Right lobe of liver (tissue), 6 donors: ENCODE data around the gene EXOC3L2. TPM values are rescaled to one million over a fixed set of nuclear protein-coding genes. Genes with fewer than 3 reads are reported as not detected.

Experiments used
- ATAC-seq, 4 donors: fragments of 200-7000 bp; cut with Tn5 transposase; one replicate each; pipeline ENCODE4 v1.9.1; 2020; ENCODE audit warnings: mild to moderate bottlenecking in 4 of 4, moderate library complexity in 4 of 4
- DNase-seq, 3 donors: peaks; one replicate each; pipeline ENCODE4 v3.0.0-alpha.2; 2020
- H3K27ac ChIP-seq, 3 donors: fragments of 200-600 bp; one replicate each; pipeline ENCODE4 v1.8.0; 2022
- H3K27me3 ChIP-seq, 2 donors: fragments of 200-600 bp; one replicate each; pipeline ENCODE4 v1.8.0; 2022
- H3K36me3 ChIP-seq, 4 donors: fragments of 200-600 bp; sonication (generic) in 1 of 4; one replicate each; pipeline versions ENCODE4 v1.5.1 to v1.8.0; 2017 to 2022; ENCODE audit warnings: control low read depth in 1 of 4
- H3K4me1 ChIP-seq, 4 donors: fragments of 200-600 bp; sonication (generic) in 1 of 4; one replicate each; pipeline versions ENCODE4 v1.5.1 to v1.8.0; 2017 to 2022; ENCODE audit warnings: control low read depth in 1 of 4
- H3K4me3 ChIP-seq, 3 donors: fragments of 200-600 bp; one replicate each; pipeline ENCODE4 v1.8.0; 2022
- H3K9me3 ChIP-seq, 4 donors: fragments of 200-600 bp; sonication (generic) in 1 of 4; one replicate each; pipeline versions ENCODE4 v1.5.1 to v1.8.0; 2017 to 2022; ENCODE audit warnings: control low read depth in 1 of 4
- POLR2A ChIP-seq: fragments of 450-650 bp; IDR thresholded peaks from one replicate; pipeline ENCODE4 v1.6.1; 2017; ENCODE audit warnings: antibody characterized with exemption, mild to moderate bottlenecking
- WGBS: methylation state at CpG from one replicate; pipeline ENCODE4 v1.1.6; 2018; ENCODE audit warnings: low coverage, low lambda C conversion rate; ENCODE audit not compliant: insufficient coverage; ENCODE audit errors: missing lambda C conversion rate; 5-methylcytosine and 5-hydroxymethylcytosine counted together
- intact Hi-C, 2 donors: fragments of 100-400 bp; cut with DNase I; formaldehyde crosslinking; loops; one replicate each; pipeline versions ENCODE4 v1.11.2 to v1.14.1; 2022
- long read RNA-seq: library from polyadenylated mRNA; unstranded; transcript quantifications from one replicate; pipeline ENCODE4 v2.0.0, GENCODE V29; 2019
- total RNA-seq, 6 experiments: library from RNA; depleted of rRNA in 2 of 6; stranded (reverse); fragments of >200 nt in 2 of 6; fragmentation: NEBNext Ultra II Directional in 3 of 6; extraction: Animal tissue kit (Norgen Biotek cat#: 25700) in 3 of 6; gene quantifications; one replicate each; pipeline versions ENCODE4 v1.1.0 to v1.2.4, GENCODE V29; 2016 to 2023
- TF ChIP-seq, protein P1 (sequence below), 4 donors: fragments of 200-600 bp in 3 of 4; fragments of 450-650 bp in 1 of 4; IDR thresholded peaks; one replicate each; pipeline versions ENCODE4 v1.5.1 to v1.8.0; 2016 to 2022; ENCODE audit warnings: antibody characterized with exemption in 4 of 4, mild to moderate bottlenecking in 2 of 4
- donor health status: DM: no; HTN: yes; CAD: no.
- donor health status: DM: no; HTN: no; CAD: no.
- donor health status: DM: no; HTN: no; CAD: no.
- donor health status: DM: no; HTN: yes; CAD: no.
- donor health status: DM: no; HTN: yes; CAD: no.

The EXOC3L2 gene
- total RNA-seq = 1 to 10 TPM; 1.8 to 6.9 (median 4.4) TPM
- long read RNA-seq = 0 reads

- Histone ChIP-seq H3K4me3 (peak within 1 kb of the TSS; percentile 18 to 39 (median 28)), H3K4me1 (no peaks in the 10 kb centered on the region), H3K27ac (peak within 1 kb of the TSS in 1 of 3 donors; percentile 38), H3K36me3 (no peaks in the 10 kb centered on the region), H3K9me3 (no peaks in the 10 kb centered on the region), H3K27me3 (no peaks in the 10 kb centered on the region)
- TF ChIP-seq, protein P1, sequence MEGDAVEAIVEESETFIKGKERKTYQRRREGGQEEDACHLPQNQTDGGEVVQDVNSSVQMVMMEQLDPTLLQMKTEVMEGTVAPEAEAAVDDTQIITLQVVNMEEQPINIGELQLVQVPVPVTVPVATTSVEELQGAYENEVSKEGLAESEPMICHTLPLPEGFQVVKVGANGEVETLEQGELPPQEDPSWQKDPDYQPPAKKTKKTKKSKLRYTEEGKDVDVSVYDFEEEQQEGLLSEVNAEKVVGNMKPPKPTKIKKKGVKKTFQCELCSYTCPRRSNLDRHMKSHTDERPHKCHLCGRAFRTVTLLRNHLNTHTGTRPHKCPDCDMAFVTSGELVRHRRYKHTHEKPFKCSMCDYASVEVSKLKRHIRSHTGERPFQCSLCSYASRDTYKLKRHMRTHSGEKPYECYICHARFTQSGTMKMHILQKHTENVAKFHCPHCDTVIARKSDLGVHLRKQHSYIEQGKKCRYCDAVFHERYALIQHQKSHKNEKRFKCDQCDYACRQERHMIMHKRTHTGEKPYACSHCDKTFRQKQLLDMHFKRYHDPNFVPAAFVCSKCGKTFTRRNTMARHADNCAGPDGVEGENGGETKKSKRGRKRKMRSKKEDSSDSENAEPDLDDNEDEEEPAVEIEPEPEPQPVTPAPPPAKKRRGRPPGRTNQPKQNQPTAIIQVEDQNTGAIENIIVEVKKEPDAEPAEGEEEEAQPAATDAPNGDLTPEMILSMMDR (IDR thresholded peaks at IDR 0.05) = no peak
- TF ChIP-seq POLR2A = no peak
- ATAC-seq = peak; percentile 53 to 74 (median 61)
- 55% methylated on average over 8 of the region's 17 CpGs for WGBS
- peak in 1 of 3 donors; percentile 50 for DNase-seq
- intact Hi-C loops = no loop called here
Observed at GRCh38 chr19:45245334-45245787, at the start of gene EXOC3L2. TSS of gene EXOC3L2 (minus strand) at chr19:45245407. CDS start at chr19:45239045, 6,362 bp downstream.

DNA sequence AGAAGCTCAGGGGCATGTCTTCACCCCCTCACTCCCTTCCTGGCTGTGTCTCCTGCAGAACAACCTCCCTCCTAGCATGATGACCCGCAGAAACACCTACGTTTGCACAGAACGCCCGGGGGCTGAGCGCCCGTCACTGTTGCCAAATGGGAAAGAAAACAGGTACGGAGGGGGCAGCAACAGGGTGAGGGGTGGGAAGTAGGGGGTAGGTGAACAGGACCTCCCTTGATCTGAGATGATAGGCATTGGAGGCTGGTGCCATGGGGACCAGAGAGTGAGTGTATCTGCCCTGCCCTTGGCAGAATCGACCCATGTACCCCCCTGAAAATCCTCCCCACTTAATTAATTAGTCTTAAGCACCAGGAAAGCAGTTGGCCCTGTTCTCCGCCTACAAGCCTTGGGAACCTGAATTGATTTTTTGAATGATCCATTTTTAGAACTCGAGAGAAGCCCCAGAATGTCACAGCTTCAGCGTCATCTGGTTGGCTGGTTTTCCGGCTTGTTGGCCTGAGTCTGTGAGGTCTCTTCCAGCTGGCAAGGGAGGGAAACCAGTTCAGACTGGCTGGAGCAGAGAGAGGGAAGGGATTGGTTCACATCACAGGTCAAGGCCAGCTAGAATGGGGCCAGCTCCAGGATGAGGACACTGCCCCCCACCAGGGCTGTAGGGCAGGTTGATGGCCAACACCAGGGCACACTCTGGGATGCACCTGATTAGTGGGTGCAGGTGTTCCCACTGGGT lies 49.3 kb upstream of the EXOC3L2 start:
- H3K27ac ChIP-seq = peak overlapping the region in 2 of 3 donors; percentile 73 to 83
- DNase-seq = peak; percentile 83 to 95 (median 90)

DNA sequence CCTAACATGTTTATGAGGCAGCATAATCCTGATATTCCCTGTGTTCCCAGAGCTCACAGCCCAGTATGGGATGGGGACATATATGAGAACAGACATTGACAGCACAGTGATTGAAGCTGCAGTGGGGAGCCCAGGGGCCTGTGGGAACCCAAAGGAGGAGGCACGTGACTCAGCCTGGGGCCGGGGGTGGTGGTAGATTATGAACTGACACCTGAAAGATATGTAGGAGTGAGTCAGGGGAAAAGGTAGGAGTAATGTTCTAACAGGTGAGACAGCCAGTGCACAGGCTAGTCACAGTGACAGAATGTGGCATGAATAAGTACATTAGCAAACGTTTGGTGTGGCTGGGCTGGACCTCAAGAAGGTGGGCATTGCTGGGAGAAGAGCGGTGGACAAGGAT lies 48.5 kb upstream of the EXOC3L2 start:
- Histone ChIP-seq H3K27me3 (no peaks in the 10 kb centered on the region), H3K9me3 (no peaks in the 10 kb centered on the region), H3K27ac (peak overlapping the region in 2 of 3 donors; percentile 73 to 83), H3K36me3 (no peaks in the 10 kb centered on the region), H3K4me1 (peaks cover 0 to 65% (median 30%) of the 10 kb centered on the region in 4 donors), H3K4me3 (no peak overlapping the region)
- WGBS = 42% methylated on average over 2 of the region's 4 CpGs
- TF ChIP-seq, protein P1 (IDR thresholded peaks at IDR 0.05) = no peak
- no peak for TF ChIP-seq POLR2A
- intact Hi-C loops = no loop called here
- ATAC-seq = peak in 1 of 4 donors; percentile 1
- DNase-seq = no peak

More for the DNA sequence above, 49.3 kb upstream of the EXOC3L2 start:
- TF ChIP-seq POLR2A = no peak
- TF ChIP-seq, protein P1 (IDR thresholded peaks at IDR 0.05) = no peak
- ATAC-seq = peak; percentile 74 to 86 (median 80)
- intact Hi-C loops = no loop called here
- H3K4me1 ChIP-seq = peaks cover 0 to 58% (median 27%) of the 10 kb centered on the region in 4 donors
- H3K27me3 ChIP-seq = no peaks in the 10 kb centered on the region
- WGBS = 33% methylated on average over 11 of the region's 12 CpGs
- H3K4me3 ChIP-seq = no peak overlapping the region
- no peaks in the 10 kb centered on the region for H3K9me3 ChIP-seq
- no peaks in the 10 kb centered on the region for H3K36me3 ChIP-seq

- WGBS = 100% methylated on average over 1 of the region's 1 CpG
- TF ChIP-seq, protein P1 (IDR thresholded peaks at IDR 0.05) = no peak
- TF ChIP-seq POLR2A = no peak
- H3K27ac ChIP-seq = no peak overlapping the region
- H3K4me1 ChIP-seq = peaks cover 0 to 75% (median 35%) of the 10 kb centered on the region in 4 donors
- intact Hi-C loops = no loop called here
- no peaks in the 10 kb centered on the region for H3K27me3 ChIP-seq
- no peak overlapping the region for H3K4me3 ChIP-seq
- H3K36me3 ChIP-seq = no peaks in the 10 kb centered on the region
- ATAC-seq (no peak), DNase-seq (no peak)
- H3K9me3 ChIP-seq = no peaks in the 10 kb centered on the region
Observed at GRCh38 chr19:45291834-45292233, 46.6 kb upstream of the EXOC3L2 start.
